ENCODE results near the gene MAF. TPM values are rescaled to one million over a fixed set of nuclear protein-coding genes. Genes with fewer than 3 reads are reported as not detected.
A peak's percentile ranks its signal among the peaks of the same experiment; 100 is the strongest.

The MAF gene
- polyA plus RNA-seq, 1 donor (not counting 4 experiments of a cell fraction or from before 2014, with no cell fraction given), result 8.2 TPM

GRCh38 chr16:79610771-79611170 is 10.2 kb upstream of the MAF start:
- Histone ChIP-seq H3K4me2 (ENCODE audit: control insufficient read depth, extremely low read depth, insufficient read depth, low read depth, low read length) (no peak overlapping the region), H2AFZ (ENCODE audit: control insufficient read depth, low read length) (no peak overlapping the region), H3K36me3 (ENCODE audit: control insufficient read depth in 2 of 2, extremely low read depth in 1 of 2, insufficient read depth in 2 of 2, low read length in 2 of 2) (no peaks in the 10 kb centered on the region), H3K9me1 (ENCODE audit: control insufficient read depth, extremely low read depth, insufficient read depth, low read length) (no peaks in the 10 kb centered on the region), H4K20me1 (ENCODE audit: control insufficient read depth, extremely low read depth, insufficient read depth, low read length) (no peaks in the 10 kb centered on the region), H3K9ac (ENCODE audit: control insufficient read depth, extremely low read depth, insufficient read depth, low read length) (no peak overlapping the region), H3K27me3 (ENCODE audit: control insufficient read depth, extremely low read depth, insufficient read depth, low read length) (no peaks in the 10 kb centered on the region), H3K4me1 (ENCODE audit: control insufficient read depth, extremely low read depth, insufficient read depth, low read length) (peaks cover 31% of the 10 kb centered on the region), H3K27ac (ENCODE audit: control insufficient read depth, insufficient read depth, low read length) (no peak overlapping the region), H3K4me3 (ENCODE audit: control insufficient read depth in 2 of 3, extremely low read depth in 1 of 3, insufficient read depth in 2 of 3, low read depth in 1 of 3, low read length in 3 of 3) (no peak overlapping the region), H3K9me3 (ENCODE audit: control insufficient read depth, low read depth, low read length) (no peaks in the 10 kb centered on the region), H3K79me2 (ENCODE audit: control insufficient read depth, insufficient read depth, low read length) (no peaks in the 10 kb centered on the region)
- TF ChIP-seq CTCF (optimal IDR thresholded peaks at IDR 0.05 in 1 of 3, IDR thresholded peaks at IDR 0.05 in 1 of 3, conservative IDR thresholded peaks at IDR 0.05 in 1 of 3; ENCODE audit: extremely low read depth in 1 of 3, insufficient read depth in 2 of 3, low read length in 3 of 3) (no peak), EZH2 (IDR thresholded peaks at IDR 0.05; ENCODE audit: low read length) (no peak)
- dilution Hi-C loops (cut with MboI; ENCODE audit: extremely low pct_ligation_motif_present, low sequenced_read_pairs), result no loop called here
- FAIRE-seq (no peak), DNase-seq (ENCODE audit: low read depth, low spot score) (no peak)

GRCh38 chr16:79609861-79610260 is 9.3 kb upstream of the MAF start:
- no peak overlapping the region for H3K27ac ChIP-seq (ENCODE audit: control insufficient read depth, insufficient read depth, low read length)
- no peak for TF ChIP-seq CTCF (optimal IDR thresholded peaks at IDR 0.05 in 1 of 3, IDR thresholded peaks at IDR 0.05 in 1 of 3, conservative IDR thresholded peaks at IDR 0.05 in 1 of 3; ENCODE audit: extremely low read depth in 1 of 3, insufficient read depth in 2 of 3, low read length in 3 of 3)
- no peak for TF ChIP-seq EZH2 (IDR thresholded peaks at IDR 0.05; ENCODE audit: low read length)
- FAIRE-seq (peak; percentile 52), DNase-seq (ENCODE audit: low read depth, low spot score) (no peak)
- H3K9me3 ChIP-seq (ENCODE audit: control insufficient read depth, low read depth, low read length), result no peaks in the 10 kb centered on the region
- no peaks in the 10 kb centered on the region for H3K36me3 ChIP-seq (ENCODE audit: control insufficient read depth in 2 of 2, extremely low read depth in 1 of 2, insufficient read depth in 2 of 2, low read length in 2 of 2)
- H2AFZ ChIP-seq (ENCODE audit: control insufficient read depth, low read length), result no peak overlapping the region
- no peaks in the 10 kb centered on the region for H3K9me1 ChIP-seq (ENCODE audit: control insufficient read depth, extremely low read depth, insufficient read depth, low read length)
- H3K4me1 ChIP-seq (ENCODE audit: control insufficient read depth, extremely low read depth, insufficient read depth, low read length), result peaks cover 35% of the 10 kb centered on the region
- peak overlapping the region; percentile 1 for H3K4me2 ChIP-seq (ENCODE audit: control insufficient read depth, extremely low read depth, insufficient read depth, low read depth, low read length)
- H3K9ac ChIP-seq (ENCODE audit: control insufficient read depth, extremely low read depth, insufficient read depth, low read length), result no peak overlapping the region
- H3K79me2 ChIP-seq (ENCODE audit: control insufficient read depth, insufficient read depth, low read length), result no peaks in the 10 kb centered on the region
- H3K4me3 ChIP-seq (ENCODE audit: control insufficient read depth in 2 of 3, extremely low read depth in 1 of 3, insufficient read depth in 2 of 3, low read depth in 1 of 3, low read length in 3 of 3), result no peak overlapping the region
- H4K20me1 ChIP-seq (ENCODE audit: control insufficient read depth, extremely low read depth, insufficient read depth, low read length), result no peaks in the 10 kb centered on the region
- H3K27me3 ChIP-seq (ENCODE audit: control insufficient read depth, extremely low read depth, insufficient read depth, low read length), result no peaks in the 10 kb centered on the region
- dilution Hi-C loops (cut with MboI; ENCODE audit: extremely low pct_ligation_motif_present, low sequenced_read_pairs), result no loop called here
